Cardiac muscle cell (in vitro differentiated cells and primary cell): Measurements from ENCODE around the gene SIRPD. TPM values are rescaled to one million over a fixed set of nuclear protein-coding genes. Genes with fewer than 3 reads are reported as not detected.

Experiments used
- DNase-seq, 2 donors: peaks; one replicate each; pipeline versions ENCODE4 v3.0.0 to v3.0.0-alpha.2; 2010 to 2017; ENCODE audit warnings: low read depth in 1 of 2, low spot score in 1 of 2
- H3K27ac ChIP-seq: fragments of 200-600 bp; sonication (generic); 2 replicates; pipeline ENCODE4 v1.5.1; 2016
- H3K27me3 ChIP-seq: fragments of 200-600 bp; sonication (generic); 2 replicates; pipeline ENCODE4 v1.6.0; 2016; ENCODE audit warnings: control low read depth
- H3K36me3 ChIP-seq: fragments of 200-600 bp; sonication (generic); 2 replicates; pipeline ENCODE4 v1.5.1; 2016; ENCODE audit warnings: control low read depth
- H3K4me1 ChIP-seq: fragments of 200-600 bp; sonication (generic); 2 replicates; pipeline ENCODE4 v1.8.1; 2017; ENCODE audit warnings: low read depth, mild to moderate bottlenecking, mixed run types
- H3K4me3 ChIP-seq: fragments of 200-600 bp; sonication (generic); 2 replicates; pipeline ENCODE4 v1.5.1; 2016; ENCODE audit warnings: mild to moderate bottlenecking
- H3K9me3 ChIP-seq: fragments of 200-600 bp; sonication (generic); 2 replicates; pipeline ENCODE4 v1.5.1; 2017; ENCODE audit warnings: low read depth, mild to moderate bottlenecking, control low read depth
- CTCF ChIP-seq: IDR thresholded peaks from 2 replicates; pipeline ENCODE4 v1.5.1; 2012; ENCODE audit warnings: low read depth, mild to moderate bottlenecking, low read length
- polyA plus RNA-seq: library from polyadenylated mRNA; unstranded; fragments of >200 nt; fragmentation: Nextera tagmentation; extraction: Ambion mirVana; gene quantifications from 2 replicates; pipeline ENCODE4 v1.2.1, GENCODE V29; 2016
- total RNA-seq: library from RNA; depleted of rRNA; stranded (reverse); fragments of >200 nt; gene quantifications from 2 replicates; pipeline ENCODE4 v1.2.3, GENCODE V29; 2016

The SIRPD gene
- total and polyA plus RNA-seq, 2 experiments from 2014 or later: not detected

GRCh38 chr20:1536893-1537730, 20.4 kb downstream of the SIRPD start:
- DNase-seq: no peak

GRCh38 chr20:1535420-1536175, 21.9 kb downstream of the SIRPD start:
- Histone ChIP-seq H3K9me3 (no peaks in the 10 kb centered on the region), H3K4me1 (no peaks in the 10 kb centered on the region), H3K27me3 (peaks cover 4% of the 10 kb centered on the region), H3K4me3 (no peak overlapping the region), H3K36me3 (no peaks in the 10 kb centered on the region), H3K27ac (no peak overlapping the region)
- no peak for TF ChIP-seq CTCF
- no peak for DNase-seq

More at GRCh38 chr20:1536893-1537730, 20.4 kb downstream of the SIRPD start:
- H3K9me3 ChIP-seq: no peaks in the 10 kb centered on the region
- no peak for TF ChIP-seq CTCF
- H3K4me3 ChIP-seq: no peak overlapping the region
- no peaks in the 10 kb centered on the region for H3K27me3 ChIP-seq
- no peaks in the 10 kb centered on the region for H3K4me1 ChIP-seq
- H3K27ac ChIP-seq: no peak overlapping the region
- no peaks in the 10 kb centered on the region for H3K36me3 ChIP-seq

- no peak overlapping the region for H3K27ac ChIP-seq
- H3K27me3 ChIP-seq: peaks cover 4% of the 10 kb centered on the region
- H3K9me3 ChIP-seq: no peaks in the 10 kb centered on the region
- H3K4me1 ChIP-seq: no peaks in the 10 kb centered on the region
- TF ChIP-seq CTCF: no peak
- DNase-seq: no peak
- H3K36me3 ChIP-seq: no peaks in the 10 kb centered on the region
- no peak overlapping the region for H3K4me3 ChIP-seq
Observed at GRCh38 chr20:1534526-1534925, 23.0 kb downstream of the SIRPD start.

- no peak overlapping the region for H3K4me3 ChIP-seq
- no peaks in the 10 kb centered on the region for H3K4me1 ChIP-seq
- H3K36me3 ChIP-seq: no peaks in the 10 kb centered on the region
- no peak overlapping the region for H3K27ac ChIP-seq
- no peak for DNase-seq
- no peak for TF ChIP-seq CTCF
- peaks cover 4% of the 10 kb centered on the region for H3K27me3 ChIP-seq
- no peaks in the 10 kb centered on the region for H3K9me3 ChIP-seq
Observed at GRCh38 chr20:1533059-1533458, 24.4 kb downstream of the SIRPD start.

GRCh38 chr20:1528811-1529210, 28.7 kb downstream of the SIRPD start:
- H3K9me3 ChIP-seq: no peaks in the 10 kb centered on the region
- no peak for TF ChIP-seq CTCF
- H3K27me3 ChIP-seq: peaks cover 4% of the 10 kb centered on the region
- no peaks in the 10 kb centered on the region for H3K4me1 ChIP-seq
- no peak overlapping the region for H3K27ac ChIP-seq
- no peak overlapping the region for H3K4me3 ChIP-seq
- H3K36me3 ChIP-seq: no peaks in the 10 kb centered on the region
- peak in 1 of 2 donors; percentile 30 for DNase-seq
